A673 (cell line): Measurements from ENCODE around the gene SSBP3.

Source experiments
- CTCF ChIP-seq: fragments of 300-800, 200-600 bp; sonication (generic); conservative IDR thresholded peaks from 2 replicates; pipeline ENCODE4 v1.5.1; 2017; ENCODE audit warnings: low read depth, mild to moderate bottlenecking, antibody characterized with exemption, low read length, moderate library complexity, mixed read lengths
- EZH2 ChIP-seq: fragments of 200-600 bp; sonication (generic); IDR thresholded peaks from 2 replicates; pipeline ENCODE4 v1.6.1; 2017; ENCODE audit warnings: borderline replicate concordance, low read depth, mild to moderate bottlenecking, mixed read lengths, antibody characterized with exemption, low read length; ENCODE audit not compliant: poor library complexity, severe bottlenecking

- TF ChIP-seq CTCF = no peak
- TF ChIP-seq EZH2 = no peak
Measured at GRCh38 chr1:54350360-54350759, 55.8 kb downstream of the SSBP3 start.
